NCI-H128 (cell line): ENCODE measurements around the gene DIDO1.
A peak's percentile ranks its signal among the peaks of the same experiment; 100 is the strongest.

Experiments used
- DNase-seq: peaks from one replicate; lab custom pipeline; 2025; ENCODE audit not compliant: unreplicated experiment; lab: John Stamatoyannopoulos, UW

Gene DIDO1

GRCh38 chr20:62926229-62927127 is at the start of gene DIDO1:
Gene DIDO1 (minus strand): TSS chr20:62926505.
- peak; percentile 79 for DNase-seq

GRCh38 chr20:62975251-62975760 is 49.0 kb upstream of the DIDO1 start:
- no peak for DNase-seq

- no peak for DNase-seq
These were observed 46.8 kb upstream of the DIDO1 start for GRCh38 chr20:62972845-62973745.

- peak; percentile 71 for DNase-seq
These were observed 45.9 kb upstream of the DIDO1 start for GRCh38 chr20:62971950-62972844.

GRCh38 chr20:62971211-62971949 is 45.1 kb upstream of the DIDO1 start:
- no peak for DNase-seq

- no peak for DNase-seq
These were observed 44.3 kb upstream of the DIDO1 start for GRCh38 chr20:62970307-62971210.

GRCh38 chr20:62969939-62970306 is 43.6 kb upstream of the DIDO1 start:
- DNase-seq: no peak

GRCh38 chr20:62969179-62969760 is 43.0 kb upstream of the DIDO1 start:
- no peak for DNase-seq

GRCh38 chr20:62968378-62969178 is 42.3 kb upstream of the DIDO1 start:
- DNase-seq: no peak

GRCh38 chr20:62967628-62968351 is 41.5 kb upstream of the DIDO1 start:
- DNase-seq: no peak

GRCh38 chr20:62967149-62967501 is 40.8 kb upstream of the DIDO1 start:
- DNase-seq: no peak

GRCh38 chr20:62966212-62967148 is 40.2 kb upstream of the DIDO1 start:
- DNase-seq: no peak

- no peak for DNase-seq
These were observed 39.1 kb upstream of the DIDO1 start for GRCh38 chr20:62965363-62965771.

GRCh38 chr20:62964700-62965099 is 38.4 kb upstream of the DIDO1 start:
- DNase-seq: no peak

GRCh38 chr20:62963614-62964397 is 37.5 kb upstream of the DIDO1 start:
- no peak for DNase-seq
